ENCODE results near the gene DLL4. TPM values are rescaled to one million over a fixed set of nuclear protein-coding genes. Genes with fewer than 3 reads are reported as not detected.
A peak's percentile ranks its signal among the peaks of the same experiment; 100 is the strongest.

Gene DLL4
- total RNA-seq, 2 donors from 2014 or later = 0.12 to 0.19 TPM

GRCh38 chr15:40899536-40900207 lies 29.5 kb upstream of the DLL4 start:
- Mint-ChIP-seq H3K4me1 (ENCODE audit: low read depth) (peaks cover 29% of the 10 kb centered on the region), H3K4me3 (no peak overlapping the region), H3K36me3 (ENCODE audit: insufficient read depth in 2 of 2) (peaks cover 9 to 16% of the 10 kb centered on the region in 2 donors), H3K27ac (no peak overlapping the region), H3K9me3 (no peaks in the 10 kb centered on the region), H3K27me3 (ENCODE audit: low read depth) (no peaks in the 10 kb centered on the region)
- ATAC-seq (replicated peaks in 1 of 2) (no peak), DNase-seq (no peak)

DNA sequence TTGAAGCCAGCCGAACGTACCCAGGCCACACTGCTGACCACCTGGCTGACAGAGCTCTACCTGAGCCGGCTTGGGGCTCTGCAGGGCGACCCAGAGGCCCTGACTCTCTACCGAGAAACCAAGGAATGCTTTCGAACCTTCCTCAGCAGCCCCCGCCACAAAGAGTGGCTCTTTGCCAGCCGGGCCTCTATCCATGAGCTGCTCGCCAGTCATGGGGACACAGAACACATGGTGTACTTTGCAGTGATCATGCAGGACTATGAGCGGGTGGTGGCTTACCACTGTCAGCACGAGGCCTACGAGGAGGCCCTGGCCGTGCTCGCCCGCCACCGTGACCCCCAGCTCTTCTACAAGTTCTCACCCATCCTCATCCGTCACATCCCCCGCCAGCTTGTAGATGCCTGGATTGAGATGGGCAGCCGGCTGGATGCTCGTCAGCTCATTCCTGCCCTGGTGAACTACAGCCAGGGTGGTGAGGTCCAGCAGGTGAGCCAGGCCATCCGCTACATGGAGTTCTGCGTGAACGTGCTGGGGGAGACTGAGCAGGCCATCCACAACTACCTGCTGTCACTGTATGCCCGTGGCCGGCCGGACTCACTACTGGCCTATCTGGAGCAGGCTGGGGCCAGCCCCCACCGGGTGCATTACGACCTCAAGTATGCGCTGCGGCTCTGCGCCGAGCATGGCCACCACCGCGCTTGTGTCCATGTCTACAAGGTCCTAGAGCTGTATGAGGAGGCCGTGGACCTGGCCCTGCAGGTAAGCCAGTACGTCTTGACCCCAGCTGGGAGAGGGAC lies 28.7 kb upstream of the DLL4 start:
- H3K27me3 Mint-ChIP-seq (ENCODE audit: low read depth) = no peaks in the 10 kb centered on the region
- no peak overlapping the region for H3K4me3 Mint-ChIP-seq
- ATAC-seq (replicated peaks in 1 of 2) = no peak
- H3K4me1 Mint-ChIP-seq (ENCODE audit: low read depth) = peaks cover 25% of the 10 kb centered on the region
- no peaks in the 10 kb centered on the region for H3K9me3 Mint-ChIP-seq
- peak overlapping the region; percentile 31 for H3K27ac Mint-ChIP-seq
- peaks cover 9 to 16% of the 10 kb centered on the region in 2 donors for H3K36me3 Mint-ChIP-seq (ENCODE audit: insufficient read depth in 2 of 2)
- no peak for DNase-seq

- DNase-seq (no peak), ATAC-seq (replicated peaks in 1 of 2) (no peak)
- peaks cover 19% of the 10 kb centered on the region for H3K4me1 Mint-ChIP-seq (ENCODE audit: low read depth)
- no peaks in the 10 kb centered on the region for H3K27me3 Mint-ChIP-seq (ENCODE audit: low read depth)
- H3K9me3 Mint-ChIP-seq = no peaks in the 10 kb centered on the region
- H3K4me3 Mint-ChIP-seq = no peak overlapping the region
- H3K27ac Mint-ChIP-seq = peak overlapping the region; percentile 31
- peaks cover 7 to 14% of the 10 kb centered on the region in 2 donors for H3K36me3 Mint-ChIP-seq (ENCODE audit: insufficient read depth in 2 of 2)
Observed at GRCh38 chr15:40901053-40901443, 28.1 kb upstream of the DLL4 start.

- DNase-seq (no peak), ATAC-seq (replicated peaks in 1 of 2) (no peak)
- H3K27me3 Mint-ChIP-seq (ENCODE audit: low read depth) = no peaks in the 10 kb centered on the region
- H3K4me3 Mint-ChIP-seq = no peak overlapping the region
- H3K9me3 Mint-ChIP-seq = no peaks in the 10 kb centered on the region
- H3K36me3 Mint-ChIP-seq (ENCODE audit: insufficient read depth in 2 of 2) = peaks cover 6 to 8% of the 10 kb centered on the region in 2 donors
- H3K27ac Mint-ChIP-seq = no peak overlapping the region
- H3K4me1 Mint-ChIP-seq (ENCODE audit: low read depth) = peaks cover 23% of the 10 kb centered on the region
Observed at GRCh38 chr15:40902605-40903561, 26.3 kb upstream of the DLL4 start.

- peaks cover 4 to 8% of the 10 kb centered on the region in 2 donors for H3K36me3 Mint-ChIP-seq (ENCODE audit: insufficient read depth in 2 of 2)
- H3K4me1 Mint-ChIP-seq (ENCODE audit: low read depth) = peaks cover 29% of the 10 kb centered on the region
- no peak for DNase-seq
- no peaks in the 10 kb centered on the region for H3K9me3 Mint-ChIP-seq
- H3K27ac Mint-ChIP-seq = no peak overlapping the region
- ATAC-seq (replicated peaks in 1 of 2) = no peak
- H3K4me3 Mint-ChIP-seq = no peak overlapping the region
- H3K27me3 Mint-ChIP-seq (ENCODE audit: low read depth) = no peaks in the 10 kb centered on the region
Observed at GRCh38 chr15:40904552-40905201, 24.5 kb upstream of the DLL4 start.

- Mint-ChIP-seq H3K4me3 (peak overlapping the region; percentile 86 to 91), H3K4me1 (ENCODE audit: low read depth) (peaks cover 29% of the 10 kb centered on the region), H3K36me3 (ENCODE audit: insufficient read depth in 2 of 2) (peaks cover 2 to 3% of the 10 kb centered on the region in 2 donors), H3K27me3 (ENCODE audit: low read depth) (no peaks in the 10 kb centered on the region), H3K27ac (no peak overlapping the region), H3K9me3 (no peaks in the 10 kb centered on the region)
- ATAC-seq (replicated peaks in 1 of 2) = peak; percentile 84 to 87
- peak; percentile 85 to 90 for DNase-seq
Observed at GRCh38 chr15:40906091-40906990, 22.8 kb upstream of the DLL4 start.

- H3K27ac Mint-ChIP-seq = peak overlapping the region; percentile 55
- peak; percentile 57 to 58 for ATAC-seq (replicated peaks in 1 of 2)
- peaks cover 29% of the 10 kb centered on the region for H3K4me1 Mint-ChIP-seq (ENCODE audit: low read depth)
- H3K36me3 Mint-ChIP-seq (ENCODE audit: insufficient read depth in 2 of 2) = peaks cover 2 to 3% of the 10 kb centered on the region in 2 donors
- peak overlapping the region; percentile 86 to 91 for H3K4me3 Mint-ChIP-seq
- H3K27me3 Mint-ChIP-seq (ENCODE audit: low read depth) = no peaks in the 10 kb centered on the region
- DNase-seq = peak; percentile 70 to 75
- H3K9me3 Mint-ChIP-seq = no peaks in the 10 kb centered on the region
Observed at GRCh38 chr15:40906991-40907802, 21.9 kb upstream of the DLL4 start.

DNA sequence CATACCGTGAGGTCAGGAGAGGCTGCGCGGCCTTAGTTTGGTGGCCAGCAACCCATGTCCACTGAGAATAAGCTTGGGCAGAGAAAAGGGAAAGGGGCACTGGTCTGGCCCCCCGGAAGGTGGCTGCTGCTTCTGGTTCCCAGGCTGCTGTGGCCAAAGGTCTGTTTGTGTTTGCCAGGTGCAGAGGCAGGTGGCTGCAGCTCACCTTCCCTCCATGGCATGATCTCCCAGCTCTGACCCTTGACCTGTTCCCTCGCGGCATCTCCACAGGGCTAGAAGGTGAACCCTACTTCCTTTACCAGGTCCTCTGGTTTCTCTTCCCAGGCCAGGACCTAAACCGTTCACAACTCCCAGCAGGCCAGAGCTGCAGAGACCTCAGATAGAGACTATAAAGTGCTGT lies 21.0 kb upstream of the DLL4 start:
- ATAC-seq (replicated peaks in 1 of 2) = no peak

DNA sequence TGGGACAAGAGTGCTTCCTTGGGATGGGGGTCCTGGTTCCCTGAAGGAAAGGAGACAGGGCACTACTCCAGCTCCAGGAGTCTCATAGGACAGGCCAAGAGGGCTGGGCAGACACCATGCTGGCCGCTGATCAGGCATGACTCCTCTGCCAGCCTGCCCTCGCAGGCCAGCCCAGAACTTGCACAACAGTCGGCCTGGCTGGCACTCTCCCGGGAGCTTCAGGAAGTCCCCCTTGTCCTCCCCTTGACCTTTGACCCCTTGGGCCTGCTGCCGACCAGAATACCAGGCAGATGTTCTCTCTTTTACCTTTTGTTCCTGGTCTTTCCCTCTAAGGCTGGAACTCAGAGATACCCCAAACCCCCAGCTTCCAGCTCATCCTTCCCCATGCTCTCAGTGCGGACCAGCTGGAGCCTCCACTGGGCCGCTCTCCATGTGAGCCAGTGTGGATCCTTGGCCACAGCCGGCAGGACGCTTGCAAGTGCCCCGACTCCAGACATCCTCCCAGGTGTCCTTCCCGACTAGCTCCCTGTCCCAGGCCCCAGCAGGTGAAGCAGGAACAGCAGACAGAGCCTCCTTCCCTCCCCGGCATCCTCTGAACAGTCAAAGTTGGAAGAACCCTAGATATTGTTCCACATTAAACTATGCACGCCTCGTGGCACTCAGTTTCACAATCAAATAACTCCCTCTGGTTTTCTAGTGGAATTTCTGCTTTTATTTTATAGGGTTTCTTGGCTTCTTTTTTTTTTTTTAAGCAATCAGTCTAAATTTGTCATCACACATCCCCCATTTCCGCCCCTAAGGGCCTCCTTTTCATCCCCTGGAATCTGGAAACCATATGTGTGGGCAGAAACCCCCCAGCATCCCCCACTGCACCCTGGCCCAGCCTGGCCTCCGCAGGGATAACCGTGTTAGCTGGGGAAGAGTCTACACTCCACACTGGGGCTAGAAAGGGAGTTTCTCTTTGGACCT lies 19.2 kb upstream of the DLL4 start:
- Mint-ChIP-seq H3K4me3 (no peak overlapping the region), H3K4me1 (ENCODE audit: low read depth) (peaks cover 13% of the 10 kb centered on the region), H3K36me3 (ENCODE audit: insufficient read depth in 2 of 2) (no peaks in the 10 kb centered on the region), H3K9me3 (no peaks in the 10 kb centered on the region), H3K27me3 (ENCODE audit: low read depth) (no peaks in the 10 kb centered on the region), H3K27ac (no peak overlapping the region)
- DNase-seq (no peak), ATAC-seq (replicated peaks in 1 of 2) (no peak)

More for the DNA sequence above, 21.0 kb upstream of the DLL4 start:
- H3K4me1 Mint-ChIP-seq (ENCODE audit: low read depth) = peaks cover 29% of the 10 kb centered on the region
- H3K36me3 Mint-ChIP-seq (ENCODE audit: insufficient read depth in 2 of 2) = peaks cover 2 to 3% of the 10 kb centered on the region in 2 donors
- peak overlapping the region; percentile 36 to 49 for H3K4me3 Mint-ChIP-seq
- H3K9me3 Mint-ChIP-seq = no peaks in the 10 kb centered on the region
- H3K27ac Mint-ChIP-seq = no peak overlapping the region
- H3K27me3 Mint-ChIP-seq (ENCODE audit: low read depth) = no peaks in the 10 kb centered on the region
- DNase-seq = no peak

- Mint-ChIP-seq H3K27me3 (ENCODE audit: low read depth) (no peaks in the 10 kb centered on the region), H3K36me3 (ENCODE audit: insufficient read depth in 2 of 2) (no peaks in the 10 kb centered on the region), H3K27ac (no peak overlapping the region), H3K4me3 (no peak overlapping the region), H3K4me1 (ENCODE audit: low read depth) (peaks cover 12% of the 10 kb centered on the region), H3K9me3 (no peaks in the 10 kb centered on the region)
- ATAC-seq (replicated peaks in 1 of 2) (no peak), DNase-seq (no peak)
Observed at GRCh38 chr15:40911141-40911540, 18.0 kb upstream of the DLL4 start.

All from activated T-cell treated with anti-CD3 and anti-CD28 coated beads, Interleukin-2, amount 50 U/mL, for 72 hours (primary cell).